Measurements from ENCODE around the gene NPTX1.

DNA sequence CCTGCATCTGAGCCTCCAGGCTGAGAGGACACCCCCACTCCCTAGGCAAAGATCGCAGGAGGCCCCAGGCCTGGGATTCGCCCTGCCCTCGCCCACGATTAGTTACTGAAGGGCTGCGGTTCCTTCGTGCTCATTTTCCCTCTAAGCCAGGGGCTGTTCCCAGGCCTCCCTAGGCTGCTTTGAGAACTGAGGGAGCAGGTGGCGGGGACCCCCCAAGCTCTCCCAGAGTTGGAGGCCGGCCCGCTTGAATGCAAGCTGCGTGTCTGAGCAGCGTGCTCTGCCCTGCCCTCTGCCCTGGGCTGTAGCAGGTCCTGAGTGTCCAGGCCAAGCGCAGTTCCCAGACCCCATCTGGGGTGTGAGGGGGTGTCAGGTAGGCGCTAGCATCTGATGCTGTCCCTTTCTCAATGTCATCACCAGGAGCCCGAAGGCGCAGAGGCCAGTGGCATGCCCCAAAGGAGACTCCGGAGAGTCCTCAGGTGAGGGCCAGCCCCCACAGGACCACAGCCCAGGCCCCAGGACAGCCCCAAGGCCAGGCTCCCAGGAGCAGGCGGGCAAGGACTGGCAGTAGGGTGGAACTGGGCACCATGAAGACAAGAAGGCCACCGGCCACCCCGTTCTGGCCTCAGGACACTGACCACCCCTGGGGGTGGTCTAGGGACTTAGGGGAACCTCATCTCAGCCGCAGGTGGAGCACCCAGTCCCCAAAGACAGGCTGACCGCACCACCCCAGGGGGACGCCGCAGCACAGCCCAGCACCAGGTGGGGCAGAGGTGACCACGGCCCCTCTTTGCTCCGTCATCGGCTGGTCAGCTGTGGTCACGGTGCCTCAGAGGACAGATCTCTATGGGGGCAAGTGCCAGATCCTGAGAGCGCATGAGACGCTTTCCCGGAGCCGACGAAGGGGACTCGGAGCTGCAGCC is 46.8 kb downstream of the NPTX1 start:
- TF ChIP-seq, protein P1, sequence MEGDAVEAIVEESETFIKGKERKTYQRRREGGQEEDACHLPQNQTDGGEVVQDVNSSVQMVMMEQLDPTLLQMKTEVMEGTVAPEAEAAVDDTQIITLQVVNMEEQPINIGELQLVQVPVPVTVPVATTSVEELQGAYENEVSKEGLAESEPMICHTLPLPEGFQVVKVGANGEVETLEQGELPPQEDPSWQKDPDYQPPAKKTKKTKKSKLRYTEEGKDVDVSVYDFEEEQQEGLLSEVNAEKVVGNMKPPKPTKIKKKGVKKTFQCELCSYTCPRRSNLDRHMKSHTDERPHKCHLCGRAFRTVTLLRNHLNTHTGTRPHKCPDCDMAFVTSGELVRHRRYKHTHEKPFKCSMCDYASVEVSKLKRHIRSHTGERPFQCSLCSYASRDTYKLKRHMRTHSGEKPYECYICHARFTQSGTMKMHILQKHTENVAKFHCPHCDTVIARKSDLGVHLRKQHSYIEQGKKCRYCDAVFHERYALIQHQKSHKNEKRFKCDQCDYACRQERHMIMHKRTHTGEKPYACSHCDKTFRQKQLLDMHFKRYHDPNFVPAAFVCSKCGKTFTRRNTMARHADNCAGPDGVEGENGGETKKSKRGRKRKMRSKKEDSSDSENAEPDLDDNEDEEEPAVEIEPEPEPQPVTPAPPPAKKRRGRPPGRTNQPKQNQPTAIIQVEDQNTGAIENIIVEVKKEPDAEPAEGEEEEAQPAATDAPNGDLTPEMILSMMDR (IDR thresholded peaks at IDR 0.05; ENCODE audit: insufficient read depth, low read length), result no peak
- TF ChIP-seq, protein P2, sequence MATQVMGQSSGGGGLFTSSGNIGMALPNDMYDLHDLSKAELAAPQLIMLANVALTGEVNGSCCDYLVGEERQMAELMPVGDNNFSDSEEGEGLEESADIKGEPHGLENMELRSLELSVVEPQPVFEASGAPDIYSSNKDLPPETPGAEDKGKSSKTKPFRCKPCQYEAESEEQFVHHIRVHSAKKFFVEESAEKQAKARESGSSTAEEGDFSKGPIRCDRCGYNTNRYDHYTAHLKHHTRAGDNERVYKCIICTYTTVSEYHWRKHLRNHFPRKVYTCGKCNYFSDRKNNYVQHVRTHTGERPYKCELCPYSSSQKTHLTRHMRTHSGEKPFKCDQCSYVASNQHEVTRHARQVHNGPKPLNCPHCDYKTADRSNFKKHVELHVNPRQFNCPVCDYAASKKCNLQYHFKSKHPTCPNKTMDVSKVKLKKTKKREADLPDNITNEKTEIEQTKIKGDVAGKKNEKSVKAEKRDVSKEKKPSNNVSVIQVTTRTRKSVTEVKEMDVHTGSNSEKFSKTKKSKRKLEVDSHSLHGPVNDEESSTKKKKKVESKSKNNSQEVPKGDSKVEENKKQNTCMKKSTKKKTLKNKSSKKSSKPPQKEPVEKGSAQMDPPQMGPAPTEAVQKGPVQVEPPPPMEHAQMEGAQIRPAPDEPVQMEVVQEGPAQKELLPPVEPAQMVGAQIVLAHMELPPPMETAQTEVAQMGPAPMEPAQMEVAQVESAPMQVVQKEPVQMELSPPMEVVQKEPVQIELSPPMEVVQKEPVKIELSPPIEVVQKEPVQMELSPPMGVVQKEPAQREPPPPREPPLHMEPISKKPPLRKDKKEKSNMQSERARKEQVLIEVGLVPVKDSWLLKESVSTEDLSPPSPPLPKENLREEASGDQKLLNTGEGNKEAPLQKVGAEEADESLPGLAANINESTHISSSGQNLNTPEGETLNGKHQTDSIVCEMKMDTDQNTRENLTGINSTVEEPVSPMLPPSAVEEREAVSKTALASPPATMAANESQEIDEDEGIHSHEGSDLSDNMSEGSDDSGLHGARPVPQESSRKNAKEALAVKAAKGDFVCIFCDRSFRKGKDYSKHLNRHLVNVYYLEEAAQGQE (IDR thresholded peaks at IDR 0.05; ENCODE audit: insufficient replicate concordance, low read depth), result no peak
- TF ChIP-seq SPI1 (IDR thresholded peaks at IDR 0.05; ENCODE audit: borderline replicate concordance, low read depth) (no peak), POLR2AphosphoS5 (IDR thresholded peaks at IDR 0.05; ENCODE audit: low read depth) (no peak), GABPA (IDR thresholded peaks at IDR 0.05; ENCODE audit: low read depth) (no peak)
